ENCODE data around the gene MIGA2.

GRCh38 chr9:129095908-129096307, 59.5 kb downstream of the MIGA2 start:
- TF ChIP-seq ZNF501 (tag by site-specific recombination; IDR thresholded peaks at IDR 0.05) = no peak
- TF ChIP-seq, protein P1, sequence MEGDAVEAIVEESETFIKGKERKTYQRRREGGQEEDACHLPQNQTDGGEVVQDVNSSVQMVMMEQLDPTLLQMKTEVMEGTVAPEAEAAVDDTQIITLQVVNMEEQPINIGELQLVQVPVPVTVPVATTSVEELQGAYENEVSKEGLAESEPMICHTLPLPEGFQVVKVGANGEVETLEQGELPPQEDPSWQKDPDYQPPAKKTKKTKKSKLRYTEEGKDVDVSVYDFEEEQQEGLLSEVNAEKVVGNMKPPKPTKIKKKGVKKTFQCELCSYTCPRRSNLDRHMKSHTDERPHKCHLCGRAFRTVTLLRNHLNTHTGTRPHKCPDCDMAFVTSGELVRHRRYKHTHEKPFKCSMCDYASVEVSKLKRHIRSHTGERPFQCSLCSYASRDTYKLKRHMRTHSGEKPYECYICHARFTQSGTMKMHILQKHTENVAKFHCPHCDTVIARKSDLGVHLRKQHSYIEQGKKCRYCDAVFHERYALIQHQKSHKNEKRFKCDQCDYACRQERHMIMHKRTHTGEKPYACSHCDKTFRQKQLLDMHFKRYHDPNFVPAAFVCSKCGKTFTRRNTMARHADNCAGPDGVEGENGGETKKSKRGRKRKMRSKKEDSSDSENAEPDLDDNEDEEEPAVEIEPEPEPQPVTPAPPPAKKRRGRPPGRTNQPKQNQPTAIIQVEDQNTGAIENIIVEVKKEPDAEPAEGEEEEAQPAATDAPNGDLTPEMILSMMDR (tag by site-specific recombination; IDR thresholded peaks at IDR 0.05) = no peak
- no peak for TF ChIP-seq ZFP3 (tag by site-specific recombination; IDR thresholded peaks at IDR 0.05; ENCODE audit: low read depth)
- TF ChIP-seq, protein P2, sequence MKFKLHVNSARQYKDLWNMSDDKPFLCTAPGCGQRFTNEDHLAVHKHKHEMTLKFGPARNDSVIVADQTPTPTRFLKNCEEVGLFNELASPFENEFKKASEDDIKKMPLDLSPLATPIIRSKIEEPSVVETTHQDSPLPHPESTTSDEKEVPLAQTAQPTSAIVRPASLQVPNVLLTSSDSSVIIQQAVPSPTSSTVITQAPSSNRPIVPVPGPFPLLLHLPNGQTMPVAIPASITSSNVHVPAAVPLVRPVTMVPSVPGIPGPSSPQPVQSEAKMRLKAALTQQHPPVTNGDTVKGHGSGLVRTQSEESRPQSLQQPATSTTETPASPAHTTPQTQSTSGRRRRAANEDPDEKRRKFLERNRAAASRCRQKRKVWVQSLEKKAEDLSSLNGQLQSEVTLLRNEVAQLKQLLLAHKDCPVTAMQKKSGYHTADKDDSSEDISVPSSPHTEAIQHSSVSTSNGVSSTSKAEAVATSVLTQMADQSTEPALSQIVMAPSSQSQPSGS (tag by site-specific recombination; IDR thresholded peaks at IDR 0.05; ENCODE audit: low read depth) = no peak
